Measurements from ENCODE around the gene UBE2L6.

The UBE2L6 gene

DNA sequence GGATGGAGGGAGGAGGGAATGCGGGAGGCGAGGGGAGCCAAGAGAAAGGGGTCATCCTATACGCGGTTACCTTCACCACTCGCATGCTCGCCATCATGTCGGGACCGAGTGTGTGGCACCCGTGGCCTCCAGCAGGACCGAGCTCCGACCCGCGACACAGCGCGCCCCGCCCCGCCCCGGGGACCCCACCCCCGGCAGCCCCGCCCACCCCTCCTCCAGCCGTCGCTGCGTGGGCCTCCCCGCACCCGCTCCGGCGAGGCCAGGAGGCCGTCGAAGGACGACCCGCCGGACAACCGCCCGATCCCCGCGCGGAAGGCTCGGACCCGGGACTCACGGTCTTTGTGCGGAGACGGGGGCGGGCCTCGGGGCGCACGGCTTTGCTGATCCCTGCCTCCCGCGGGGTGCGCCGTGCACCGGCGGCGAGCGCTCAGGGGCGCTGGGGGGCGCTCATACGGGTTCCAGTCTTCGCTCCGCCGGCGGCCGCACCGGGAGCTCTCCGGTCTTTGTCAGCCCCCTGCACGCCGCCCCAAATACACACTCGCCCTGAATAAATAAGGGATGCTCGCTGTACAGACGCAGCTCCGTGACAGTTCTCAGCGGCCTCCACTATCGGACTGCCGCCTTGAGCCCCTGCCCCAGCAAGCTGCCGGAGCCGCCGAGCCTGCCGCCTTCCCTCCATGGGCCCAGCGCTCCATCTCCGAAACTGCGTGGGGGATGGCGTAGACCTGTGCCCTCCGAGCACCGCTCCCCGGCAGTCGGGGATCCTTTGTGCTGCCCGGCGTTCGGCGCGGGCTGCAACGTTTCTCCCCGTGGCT, at the start of gene UBE2L6:
Gene UBE2L6 (minus strand): TSS at position 158 of the 815 bp plus-strand sequence. CDS start 61 bp downstream, at position 97.
- peak in 1 of 2 experiments; percentile 39 for DNase-seq

DNA sequence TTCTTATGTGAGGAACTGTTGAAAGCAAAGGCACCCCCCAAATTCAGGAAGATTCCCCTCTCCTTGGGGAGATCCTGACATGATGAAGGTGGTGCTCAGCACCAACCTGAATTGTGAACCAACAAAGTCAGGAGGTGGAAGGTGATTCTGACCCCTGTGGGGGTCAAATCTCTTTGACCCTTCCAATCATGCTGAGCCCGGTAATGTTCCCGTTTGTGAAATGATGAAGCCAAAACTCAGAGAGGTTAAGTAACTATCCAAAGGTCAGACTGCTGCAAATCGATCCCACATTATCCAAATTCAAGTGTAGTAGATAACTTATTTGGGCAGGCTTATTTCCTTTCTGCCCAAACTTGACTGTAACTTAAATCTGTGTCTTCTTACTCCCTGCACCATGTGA, 49.1 kb upstream of the UBE2L6 start:
- DNase-seq = no peak

DNA sequence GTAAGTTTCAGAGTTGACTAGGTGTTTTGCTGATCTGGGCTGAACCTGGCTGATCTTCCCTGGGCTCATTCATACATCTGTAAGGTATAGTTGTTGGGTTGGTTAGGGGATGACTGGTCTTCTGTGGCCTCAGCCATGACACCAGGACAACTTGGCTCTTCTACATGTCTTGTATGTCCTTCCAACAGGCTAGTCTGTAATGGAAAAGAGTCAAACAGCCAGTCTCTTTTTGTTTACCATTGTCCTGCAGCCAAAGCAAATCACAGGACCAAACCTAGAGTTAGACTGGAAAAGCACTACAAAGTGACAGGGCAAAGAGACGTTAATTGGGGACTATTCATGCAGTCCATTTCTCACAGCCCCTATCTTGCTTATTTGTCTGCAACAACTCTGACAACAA, 47.8 kb upstream of the UBE2L6 start:
- DNase-seq = no peak

DNA sequence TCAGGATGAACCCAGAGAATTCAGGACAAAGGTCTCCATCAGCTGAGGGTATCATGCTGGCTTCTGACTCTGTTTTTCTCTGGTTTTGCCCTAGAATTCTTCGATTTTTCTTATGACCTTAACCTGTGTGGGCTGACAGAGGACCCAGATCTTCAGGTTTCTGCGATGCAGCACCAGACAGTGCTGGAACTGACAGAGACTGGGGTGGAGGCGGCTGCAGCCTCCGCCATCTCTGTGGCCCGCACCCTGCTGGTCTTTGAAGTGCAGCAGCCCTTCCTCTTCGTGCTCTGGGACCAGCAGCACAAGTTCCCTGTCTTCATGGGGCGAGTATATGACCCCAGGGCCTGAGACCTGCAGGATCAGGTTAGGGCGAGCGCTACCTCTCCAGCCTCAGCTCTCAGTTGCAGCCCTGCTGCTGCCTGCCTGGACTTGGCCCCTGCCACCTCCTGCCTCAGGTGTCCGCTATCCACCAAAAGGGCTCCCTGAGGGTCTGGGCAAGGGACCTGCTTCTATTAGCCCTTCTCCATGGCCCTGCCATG, 46.8 kb upstream of the UBE2L6 start:
- no peak for DNase-seq

DNA sequence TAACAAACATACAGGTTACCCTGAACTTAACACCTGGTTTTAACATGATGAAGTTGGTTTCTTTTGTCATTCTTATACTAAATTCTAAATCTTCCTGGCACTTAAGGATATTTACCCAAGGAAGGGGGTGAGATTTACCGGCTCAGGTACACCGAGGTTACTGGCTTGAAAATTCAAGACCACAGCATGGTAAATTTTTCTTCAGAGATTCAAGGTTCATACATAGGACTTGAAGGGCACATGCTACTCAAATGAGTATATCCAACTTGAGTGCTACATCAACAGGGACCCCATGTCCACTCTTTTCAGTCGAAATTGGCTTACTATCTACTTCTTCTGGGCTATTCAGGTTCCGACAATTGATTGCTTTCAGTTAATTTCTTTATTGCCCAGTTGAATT, 42.7 kb upstream of the UBE2L6 start:
- no peak for DNase-seq

DNA sequence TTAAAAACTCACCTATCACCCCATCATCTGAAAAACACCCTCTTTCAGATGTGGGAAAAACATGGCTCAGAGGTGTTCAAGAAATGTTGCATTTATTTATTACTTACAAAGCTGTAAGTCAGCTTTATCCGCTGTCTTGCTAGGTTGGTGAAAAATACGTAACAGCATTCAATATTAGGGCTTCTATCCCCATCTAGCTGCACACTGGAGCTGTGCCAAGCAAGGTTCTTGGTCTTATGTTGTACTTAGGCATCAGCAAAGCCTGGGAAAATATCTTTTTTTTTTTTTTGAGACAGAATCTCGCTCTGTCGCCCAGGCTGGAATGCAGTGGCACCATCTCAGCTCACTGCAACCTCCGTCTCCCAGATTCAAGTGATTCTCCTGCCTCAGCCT, 37.6 kb upstream of the UBE2L6 start:
- DNase-seq = no peak

DNA sequence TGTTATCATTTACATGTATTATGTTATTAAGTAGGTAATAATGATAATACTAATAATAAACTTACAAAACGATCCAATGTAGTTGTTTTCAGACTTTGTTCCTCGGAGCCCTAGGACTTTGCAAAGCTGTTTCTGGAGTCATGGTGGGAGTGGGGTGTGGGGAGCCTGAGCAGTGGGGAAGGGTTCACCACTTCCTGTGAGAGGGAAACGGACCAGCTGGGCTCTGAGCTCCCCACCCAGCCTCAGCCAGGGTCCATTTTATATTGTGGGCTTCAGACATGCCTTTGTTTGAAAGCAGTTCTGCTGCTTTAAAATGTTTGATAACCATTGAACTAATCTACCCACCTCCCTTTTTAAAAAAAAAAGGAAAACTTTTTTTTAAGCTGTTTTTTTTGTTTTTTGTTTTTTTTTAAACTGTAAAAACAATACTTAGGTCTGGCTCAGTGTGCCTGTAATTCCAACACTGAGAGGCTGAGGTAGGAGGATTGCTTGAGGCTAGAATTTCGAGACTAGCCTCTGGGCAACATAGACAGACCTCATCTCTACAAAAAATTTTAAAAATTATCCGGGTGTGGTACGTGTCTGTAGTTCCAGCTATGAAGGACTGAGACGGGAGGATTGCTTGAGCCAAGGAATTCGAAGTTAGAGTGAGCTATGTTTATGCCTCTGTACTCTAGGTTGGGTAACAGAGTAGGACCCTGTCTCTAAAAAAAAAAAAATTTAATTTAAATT, 37.0 kb upstream of the UBE2L6 start:
- DNase-seq = no peak

DNA sequence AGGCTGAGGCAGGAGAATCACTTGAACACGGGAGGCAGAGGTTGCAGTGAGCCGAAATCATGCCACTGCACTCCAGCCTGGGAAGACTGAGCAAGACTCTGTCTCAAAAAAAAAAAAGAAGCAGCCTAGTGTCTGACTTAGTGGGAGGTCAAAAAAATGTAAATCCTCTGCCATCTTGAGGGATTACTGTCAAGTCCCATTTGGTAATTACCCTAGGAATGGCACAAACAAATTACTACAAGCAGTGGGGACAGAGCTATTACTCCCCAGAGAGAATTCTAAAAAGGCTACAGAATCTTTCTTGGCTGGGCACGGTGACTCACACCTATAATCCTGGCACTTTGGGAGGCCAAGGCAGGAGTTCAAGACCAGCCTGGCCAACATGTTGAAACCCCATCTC, 33.8 kb upstream of the UBE2L6 start:
- DNase-seq = no peak

DNA sequence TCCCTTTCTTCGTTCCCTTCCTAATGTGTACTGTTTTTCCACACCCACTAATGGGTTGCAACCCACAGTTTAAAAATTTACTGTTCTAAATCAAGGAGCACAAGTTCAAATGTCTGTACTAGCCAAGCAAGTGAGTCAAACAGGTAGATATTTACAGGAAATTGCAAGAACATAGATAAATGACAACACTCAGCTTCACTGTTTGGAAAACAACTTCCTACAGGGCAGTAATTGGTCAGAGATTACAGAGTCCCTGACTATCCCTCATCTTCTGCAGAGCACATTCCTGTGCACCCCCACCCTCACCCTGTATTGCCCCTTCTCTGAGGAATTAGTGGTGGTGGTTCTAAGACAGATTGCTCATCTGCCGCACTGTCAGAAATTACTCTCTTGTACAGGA, 31.9 kb upstream of the UBE2L6 start:
- DNase-seq = no peak

DNA sequence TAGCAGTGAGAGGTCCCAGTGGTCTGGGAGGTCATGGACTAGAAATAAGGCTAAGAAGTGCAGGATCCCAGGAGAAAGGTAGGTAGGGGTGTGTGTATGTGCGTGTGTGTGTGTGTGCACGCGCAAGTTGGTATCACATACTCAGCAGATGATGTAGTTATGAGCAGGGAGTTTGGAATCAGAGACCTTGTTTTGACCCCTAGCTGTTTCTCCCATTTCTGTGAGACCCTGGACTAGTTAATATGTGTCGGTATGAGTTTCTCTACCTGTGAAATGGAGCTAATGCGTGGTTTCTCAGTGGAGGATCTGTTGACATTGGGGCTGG, 31.3 kb upstream of the UBE2L6 start:
- DNase-seq = no peak

DNA sequence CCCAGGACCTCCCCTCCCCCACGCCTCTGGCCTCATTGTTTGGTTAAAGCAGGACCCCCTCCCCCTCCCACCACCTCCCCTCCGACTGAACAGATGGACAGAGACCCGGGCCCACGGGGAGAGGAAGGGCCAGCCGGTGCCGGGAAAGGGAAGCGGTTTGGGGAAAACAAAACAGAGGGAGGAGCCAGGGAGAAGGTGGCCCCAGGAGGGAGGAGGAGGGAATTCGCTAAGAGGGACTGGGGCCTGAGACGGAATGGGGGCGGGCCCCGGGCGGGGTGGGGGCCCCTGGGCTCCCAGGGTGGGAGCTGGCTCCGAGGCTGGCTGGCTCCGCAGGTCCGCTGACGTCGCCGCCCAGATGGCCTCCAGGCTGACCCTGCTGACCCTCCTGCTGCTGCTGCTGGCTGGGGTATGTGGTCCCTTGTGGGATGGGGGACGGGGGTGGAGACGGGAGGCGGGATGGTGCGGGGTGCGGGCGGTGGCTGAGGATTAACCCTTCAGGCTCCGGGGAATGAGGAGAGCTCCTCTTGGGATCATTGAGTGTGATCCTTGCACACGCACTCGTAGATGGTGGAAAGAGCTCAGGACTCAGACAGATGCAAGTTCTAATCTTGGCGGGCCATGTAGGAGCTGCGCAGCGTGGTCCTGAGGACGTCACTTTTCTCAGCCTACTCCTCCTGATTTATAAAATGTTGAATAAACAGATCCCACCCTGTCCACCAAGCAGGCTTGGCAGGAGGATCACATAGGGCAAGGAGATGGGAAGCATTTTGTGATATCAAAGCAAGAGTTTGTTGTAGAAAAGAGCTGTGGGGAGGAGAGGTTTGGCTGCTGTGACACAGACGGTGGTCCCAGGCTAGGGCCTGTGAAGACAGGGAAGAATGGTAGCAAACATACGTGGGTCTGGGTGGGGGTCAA, 30.7 kb upstream of the UBE2L6 start:
- DNase-seq = no peak

DNA sequence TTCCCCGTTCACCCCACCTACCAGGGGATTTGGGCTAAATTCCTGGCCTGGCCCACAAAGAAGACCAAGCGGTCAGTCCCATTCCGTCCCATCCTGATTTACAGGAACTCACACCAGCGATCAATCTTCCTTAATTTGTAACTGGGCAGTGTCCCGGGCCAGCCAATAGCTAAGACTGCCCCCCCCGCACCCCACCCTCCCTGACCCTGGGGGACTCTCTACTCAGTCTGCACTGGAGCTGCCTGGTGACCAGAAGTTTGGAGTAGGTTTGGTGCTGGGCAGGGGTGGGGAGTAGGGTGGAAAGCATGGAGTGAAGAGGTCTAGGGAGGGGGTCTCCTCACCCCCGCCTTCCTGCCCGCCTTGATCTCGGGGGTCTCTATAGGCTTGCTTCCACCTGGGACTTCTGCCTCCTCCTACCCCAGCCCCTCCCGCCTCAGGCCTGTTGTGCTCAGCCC, 30.0 kb upstream of the UBE2L6 start, which contains the start of gene SERPING1:
Gene SERPING1 (plus strand): TSS at position 225 of the 455 bp plus-strand sequence. CDS start 586 bp downstream, outside the sequence.
- no peak for DNase-seq

DNA sequence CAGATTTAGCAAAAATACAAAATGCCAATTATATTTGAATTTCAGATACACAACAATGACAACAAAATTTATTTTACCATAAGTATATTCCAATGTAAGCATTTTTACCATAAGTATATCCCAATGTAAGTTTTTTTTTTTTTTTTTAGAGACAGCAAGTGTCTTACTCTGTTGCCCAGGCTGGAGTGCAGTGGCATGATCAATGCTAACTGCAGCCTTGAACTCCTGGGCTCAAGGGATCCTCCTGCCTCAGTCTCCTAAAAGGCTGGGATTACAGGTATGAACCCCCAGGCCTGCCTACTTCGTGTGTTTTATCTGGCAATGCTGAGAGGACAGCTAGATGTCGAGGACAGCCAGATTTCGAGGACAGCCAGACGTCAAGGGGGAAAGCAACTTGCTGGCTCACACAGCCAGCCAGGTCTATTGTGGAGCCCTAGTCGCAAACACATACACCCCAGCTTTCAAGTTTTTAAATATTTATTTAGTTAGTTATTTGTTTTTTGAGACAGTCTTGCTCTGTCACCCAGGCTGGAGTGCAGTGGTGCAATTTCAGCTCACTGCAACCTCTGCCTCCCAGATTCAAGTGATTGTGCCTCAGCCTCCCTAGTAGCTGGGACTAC, 28.9 kb upstream of the UBE2L6 start:
- no peak for DNase-seq

DNA sequence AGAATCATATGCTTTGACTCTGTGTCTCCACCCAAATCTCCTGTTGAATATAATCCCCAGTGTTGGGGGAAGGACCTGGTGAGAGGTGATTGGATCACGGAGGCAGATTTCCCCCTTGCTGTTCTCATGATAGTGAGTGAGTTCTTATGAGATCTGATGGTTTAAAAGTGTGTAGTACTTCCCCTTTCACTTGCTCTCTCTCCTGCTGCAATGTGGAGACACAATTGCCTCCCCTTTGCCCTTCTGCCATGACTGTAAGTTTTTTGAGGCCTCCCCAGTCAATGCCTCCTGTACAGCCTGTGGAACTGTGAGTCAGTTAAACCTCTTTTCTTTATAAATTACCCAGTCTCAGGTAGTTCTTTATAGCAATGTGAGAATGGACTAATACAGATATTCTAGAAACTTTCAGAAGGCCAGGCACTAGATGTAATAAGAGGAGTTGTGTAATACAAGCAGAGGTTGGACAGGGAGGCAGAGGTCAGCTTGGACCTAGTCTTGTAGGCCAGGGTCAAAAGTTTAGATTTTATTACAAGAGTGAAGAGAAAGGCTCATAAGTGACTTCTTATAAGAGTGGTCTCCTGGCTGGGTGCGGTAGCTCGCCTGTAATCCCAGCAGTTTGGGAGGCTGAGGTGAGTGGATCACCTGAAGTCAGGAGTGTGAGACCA, 20.7 kb upstream of the UBE2L6 start:
- no peak for DNase-seq

DNA sequence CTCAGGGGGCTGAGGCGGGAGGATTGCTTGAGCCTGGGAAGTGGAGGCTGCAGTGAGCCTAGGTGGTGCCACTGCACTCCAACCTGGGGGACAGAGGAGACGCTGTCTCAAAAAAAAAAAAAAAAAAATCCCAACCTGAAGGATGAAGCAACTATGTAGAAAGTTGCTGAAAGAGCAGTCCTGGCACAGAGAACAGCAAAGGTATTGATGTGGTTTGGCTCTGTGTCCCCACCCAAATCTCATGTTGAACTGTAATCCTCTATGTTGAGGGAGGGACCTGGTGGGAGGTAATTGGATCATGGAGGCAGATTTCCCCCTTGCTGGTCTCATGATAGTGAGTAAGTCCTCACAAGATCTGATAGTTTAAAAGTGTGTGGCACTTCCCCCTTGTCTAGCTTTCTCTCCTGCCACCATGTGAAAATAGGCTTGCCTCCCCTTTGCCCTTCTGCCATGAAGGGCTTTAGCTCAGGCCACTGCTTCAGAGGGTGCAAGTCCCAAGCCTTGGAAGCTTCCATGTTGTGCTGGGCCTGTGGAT, 19.3 kb upstream of the UBE2L6 start:
- DNase-seq = no peak

DNA sequence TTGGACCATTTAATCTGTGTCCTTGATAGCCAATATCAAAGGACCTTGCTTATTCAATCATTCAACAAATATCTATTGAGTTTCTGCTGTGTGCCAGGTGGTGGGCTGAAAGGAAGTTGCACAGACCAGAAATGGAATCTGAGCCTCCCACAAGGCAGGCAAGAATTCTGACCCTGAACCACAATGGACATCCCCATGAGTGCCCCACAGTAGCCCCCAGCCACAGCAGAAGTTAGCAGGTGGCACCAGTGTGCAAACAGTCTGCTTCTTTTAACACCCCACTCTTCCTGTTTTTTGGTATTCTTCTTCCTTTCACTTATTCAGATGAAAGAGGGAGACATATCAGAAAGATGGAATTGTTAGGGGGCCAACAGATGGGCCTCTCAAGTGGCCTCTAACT, 17.8 kb upstream of the UBE2L6 start:
- DNase-seq = no peak

DNA sequence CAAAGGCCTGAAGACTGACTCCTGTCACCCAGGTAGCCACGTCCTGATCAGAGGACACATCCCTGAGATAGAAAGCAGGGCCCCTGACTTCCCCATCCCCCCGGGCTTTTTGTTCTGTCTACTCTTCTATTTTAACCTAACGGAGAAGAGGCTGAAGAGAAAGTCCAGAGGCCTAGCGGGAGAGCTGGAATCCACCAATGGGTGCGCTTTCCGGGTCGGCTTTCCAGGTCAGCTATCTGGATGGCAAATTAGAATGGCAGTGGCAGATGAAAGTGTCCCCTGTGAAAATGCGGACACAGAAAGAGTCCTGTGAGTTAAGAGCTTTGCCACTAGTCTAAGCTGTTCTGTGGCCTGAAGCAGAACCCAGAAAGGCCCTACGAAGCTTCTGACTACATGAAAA, 16.9 kb upstream of the UBE2L6 start:
- DNase-seq = no peak

DNA sequence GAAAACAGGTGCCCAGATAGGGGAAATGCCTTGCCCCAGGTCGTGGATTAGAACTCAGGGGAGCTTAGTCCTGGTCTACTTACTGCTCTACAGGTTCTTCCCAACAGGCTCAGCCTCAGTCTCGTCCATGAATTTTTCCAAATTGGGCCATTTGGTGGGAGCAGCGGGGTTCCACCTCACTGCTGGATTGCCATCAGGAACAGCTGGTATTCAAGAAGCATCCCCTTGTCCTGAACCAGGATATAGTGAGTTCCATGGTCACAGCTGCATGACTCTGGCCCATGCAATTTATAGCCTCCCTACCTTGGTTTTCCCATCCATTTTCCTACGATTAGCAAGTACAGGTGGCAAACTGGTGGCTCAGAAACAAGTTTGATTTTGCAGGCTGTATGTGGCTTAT, 6.6 kb upstream of the UBE2L6 start:
- no peak for DNase-seq

DNA sequence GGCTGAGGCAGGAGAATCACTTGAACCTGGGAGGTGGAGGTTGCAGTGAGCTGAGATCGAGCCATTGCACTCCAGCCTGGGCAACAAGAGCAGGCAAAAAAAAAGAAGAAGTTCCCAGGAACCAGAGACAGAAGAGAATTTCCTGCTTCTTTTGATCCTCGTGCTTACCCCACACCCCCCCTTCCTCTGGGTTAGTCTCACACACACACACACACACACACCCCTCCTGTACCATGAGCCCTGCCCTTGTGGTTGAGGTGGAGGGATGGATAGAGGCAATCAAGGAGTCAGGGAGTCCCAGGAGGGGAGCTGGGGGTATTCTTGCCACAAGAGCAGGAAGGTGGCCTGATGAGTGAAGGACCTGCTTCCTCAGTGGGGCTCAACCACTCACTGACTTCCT, 4.1 kb upstream of the UBE2L6 start:
- DNase-seq = no peak

DNA sequence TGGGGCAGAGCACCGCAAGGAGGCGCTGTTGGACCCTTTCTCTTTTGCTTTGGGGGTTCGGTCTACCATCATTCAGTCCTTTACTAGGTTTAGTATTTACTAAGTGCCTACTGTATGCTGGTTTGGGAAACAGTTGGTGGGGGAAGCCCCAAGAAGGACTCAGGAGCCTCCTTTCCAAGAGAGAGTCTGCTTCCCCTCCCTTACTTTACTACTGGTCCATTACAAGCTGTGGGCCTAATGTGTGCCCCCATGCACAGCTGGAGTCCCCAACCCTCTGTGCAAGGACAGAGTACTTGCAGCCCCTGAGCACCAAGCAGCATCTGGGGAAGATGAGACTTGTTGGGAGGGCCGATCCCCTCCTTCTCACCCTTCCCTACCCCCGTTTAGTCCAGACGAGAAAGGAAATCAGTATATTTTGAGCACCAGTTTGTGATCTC, 876 bp upstream of the UBE2L6 start:
- DNase-seq = peak; percentile 34 to 75

DNA sequence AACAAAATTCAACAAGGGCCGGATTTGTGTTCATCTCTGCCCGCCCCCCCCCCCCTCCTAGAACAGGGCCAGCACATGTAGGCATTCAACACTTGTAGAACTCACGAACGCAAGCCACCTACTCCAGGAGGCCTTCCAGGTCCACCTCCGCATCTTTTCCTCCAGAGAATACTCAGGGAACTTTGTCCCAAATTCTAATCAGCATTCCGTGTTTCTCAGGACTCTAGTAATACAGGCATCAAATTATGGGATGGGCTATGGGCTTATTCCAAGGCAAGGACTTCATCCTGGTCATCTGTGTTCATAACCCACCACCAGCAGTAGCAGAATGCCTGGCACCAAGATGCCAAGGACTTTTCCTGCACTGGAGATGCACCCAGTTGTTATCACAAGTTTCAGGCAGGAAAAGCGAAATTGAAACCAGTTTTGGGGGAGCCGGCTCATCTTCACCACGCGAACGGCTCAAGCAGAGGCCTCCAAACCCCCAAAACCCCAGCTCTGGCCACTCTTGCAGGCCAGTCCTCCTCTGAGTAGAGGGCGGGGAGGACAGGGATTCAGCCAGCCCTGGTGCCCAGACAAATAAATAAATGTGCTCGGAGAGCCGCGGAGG, 462 bp downstream of the UBE2L6 start:
- no peak for DNase-seq

Data from SW 1271 (cell line).